RCC 7860 (cell line): Measurements from ENCODE around the gene L3MBTL4.

ENCODE experiments used
- DNase-seq: peaks from one replicate; pipeline ENCODE4 v3.0.0-alpha.2; 2015; ENCODE audit warnings: low spot score
- FAIRE-seq: peaks from 2 replicates; lab custom pipeline; 2012; peaks lifted over from hg19 to GRCh38; lab: Jason Lieb, UNC

Gene L3MBTL4

GRCh38 chr18:5969989-5970403 lies 444.7 kb downstream of the L3MBTL4 start:
- no peak for DNase-seq
- no peak for FAIRE-seq

DNA sequence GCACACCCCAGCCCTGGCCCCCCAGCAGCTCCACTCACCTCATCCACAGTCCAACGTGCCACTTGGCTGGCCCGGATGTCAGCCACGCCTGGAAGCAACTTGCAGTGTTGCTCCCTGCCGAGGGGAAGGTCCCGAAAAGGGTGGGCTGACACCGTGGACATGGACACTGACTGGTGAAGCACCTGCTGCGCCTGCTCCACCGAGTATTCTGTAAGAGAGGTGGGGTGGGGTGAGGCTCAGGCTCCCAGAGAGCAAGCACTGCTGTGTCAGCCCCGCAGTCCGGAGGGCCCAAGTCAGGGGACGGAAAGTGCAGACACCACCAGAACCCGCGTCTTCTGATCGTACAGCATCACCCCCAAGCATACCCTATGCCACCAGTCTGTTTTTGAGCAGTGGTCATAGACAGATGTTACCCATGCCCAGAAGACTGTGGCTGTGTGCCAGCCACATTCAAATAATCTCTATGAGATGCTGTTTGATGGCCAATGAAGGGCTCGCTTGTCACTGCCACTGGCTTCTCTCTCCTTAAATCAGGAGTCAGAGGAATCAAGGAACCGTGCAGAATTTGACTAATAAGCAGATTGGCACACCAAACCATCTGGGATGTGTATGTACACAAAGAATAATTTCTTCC lies 445.2 kb downstream of the L3MBTL4 start:
- FAIRE-seq = no peak

GRCh38 chr18:5967666-5968065 lies 447.0 kb downstream of the L3MBTL4 start:
- DNase-seq (no peak), FAIRE-seq (no peak)

More for the DNA sequence above, 445.2 kb downstream of the L3MBTL4 start:
- no peak for DNase-seq

- no peak for DNase-seq
- no peak for FAIRE-seq
Observed at GRCh38 chr18:5967007-5967406, 447.7 kb downstream of the L3MBTL4 start.

DNA sequence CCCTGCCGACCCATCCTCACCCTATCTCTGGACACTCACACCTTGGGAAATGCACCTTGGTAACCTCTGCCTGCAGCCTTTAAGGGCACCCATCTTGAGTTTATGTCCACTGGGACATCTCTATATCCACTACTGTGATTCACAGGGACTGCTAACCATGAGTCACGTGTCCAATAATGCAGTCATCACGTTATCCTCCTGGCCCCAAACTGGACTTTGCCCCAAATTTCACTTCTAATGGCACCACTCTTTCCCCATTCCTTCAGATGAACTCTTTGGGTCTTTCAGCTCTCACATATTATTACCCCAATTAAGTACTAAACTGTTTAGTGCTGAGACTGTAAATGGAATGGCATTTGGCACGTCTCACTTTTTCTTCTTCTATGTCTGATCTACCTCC lies 448.2 kb downstream of the L3MBTL4 start:
- no peak for DNase-seq
- FAIRE-seq = no peak

DNA sequence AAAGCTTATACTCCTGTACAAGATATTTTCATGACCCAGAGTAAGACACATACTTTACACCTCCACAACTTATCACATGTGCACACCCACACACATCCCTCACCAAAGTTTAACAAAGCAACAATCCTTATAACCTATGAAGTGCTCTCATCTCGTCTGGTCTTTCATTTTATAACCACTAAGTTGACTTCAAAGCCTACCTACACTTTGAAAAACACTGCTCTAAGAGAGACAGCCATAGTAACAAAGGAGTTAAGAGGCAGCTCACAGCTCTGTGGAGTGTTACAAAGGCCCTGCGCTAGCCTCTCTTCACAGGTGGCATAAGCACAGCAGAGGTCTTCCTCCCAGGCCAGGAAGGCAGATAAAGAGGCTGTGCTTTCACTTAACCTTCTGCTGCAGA lies 449.7 kb downstream of the L3MBTL4 start:
- FAIRE-seq = no peak
- no peak for DNase-seq

DNA sequence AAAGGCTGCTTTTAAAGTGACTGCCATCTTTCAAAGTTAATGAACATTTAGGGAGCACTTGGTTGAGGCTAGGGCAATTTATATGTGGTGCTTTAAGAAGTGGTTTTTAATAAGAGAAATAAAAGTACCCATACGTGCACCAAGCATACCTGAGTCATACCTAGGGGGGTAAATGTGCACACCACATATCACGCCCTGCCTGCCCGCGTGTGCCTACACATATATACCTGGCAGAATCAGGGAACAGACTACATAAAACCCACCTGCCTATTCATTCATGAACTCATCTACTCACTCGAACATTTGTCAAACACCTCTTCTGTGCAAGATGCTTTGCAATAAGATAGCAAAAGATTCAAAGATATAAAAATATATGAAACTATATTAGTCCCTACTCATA lies 450.1 kb downstream of the L3MBTL4 start:
- FAIRE-seq (no peak), DNase-seq (no peak)

- FAIRE-seq (no peak), DNase-seq (no peak)
Observed at GRCh38 chr18:5964108-5964507, 450.6 kb downstream of the L3MBTL4 start.

DNA sequence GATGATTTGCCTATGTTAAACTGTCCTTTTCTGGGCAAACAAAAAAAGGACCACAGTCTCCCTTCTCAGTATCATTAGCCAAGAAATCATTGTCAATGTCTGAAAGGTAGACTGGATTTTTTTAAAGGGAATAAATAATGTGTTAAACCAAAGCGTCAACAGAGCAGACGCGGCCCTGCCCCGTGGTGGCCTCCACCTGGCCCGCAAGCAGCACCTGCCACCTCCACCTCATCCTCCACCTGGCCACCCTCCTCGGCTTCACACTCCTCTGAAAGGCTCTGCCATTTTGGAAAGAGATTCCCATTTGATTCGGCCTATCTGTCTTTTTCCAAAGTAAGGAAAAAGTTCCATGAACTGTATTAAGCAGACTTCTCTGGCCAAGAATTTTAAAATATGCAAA lies 451.4 kb downstream of the L3MBTL4 start:
- no peak for FAIRE-seq
- no peak for DNase-seq

DNA sequence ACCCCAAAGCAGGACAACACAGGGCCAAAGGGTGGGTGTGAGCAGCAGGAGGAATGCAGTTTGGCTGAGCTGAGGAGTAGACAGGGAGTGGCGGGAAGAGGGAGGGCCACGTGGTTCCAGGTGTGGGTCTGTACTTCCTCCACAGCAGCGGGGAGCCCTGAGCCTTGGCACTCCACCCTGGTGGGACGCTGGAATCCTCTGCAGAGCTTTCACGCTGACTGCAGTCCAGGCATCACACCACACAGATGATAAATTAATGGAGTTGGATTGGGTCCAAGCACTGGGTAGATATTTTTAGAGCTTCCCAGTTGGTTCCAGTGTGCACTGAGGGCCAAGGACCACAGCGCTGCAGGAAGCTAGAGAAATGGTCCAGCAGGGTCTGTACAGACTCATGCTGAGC lies 452.3 kb downstream of the L3MBTL4 start:
- DNase-seq (no peak), FAIRE-seq (no peak)

GRCh38 chr18:5961828-5962150 lies 452.9 kb downstream of the L3MBTL4 start:
- no peak for FAIRE-seq

DNA sequence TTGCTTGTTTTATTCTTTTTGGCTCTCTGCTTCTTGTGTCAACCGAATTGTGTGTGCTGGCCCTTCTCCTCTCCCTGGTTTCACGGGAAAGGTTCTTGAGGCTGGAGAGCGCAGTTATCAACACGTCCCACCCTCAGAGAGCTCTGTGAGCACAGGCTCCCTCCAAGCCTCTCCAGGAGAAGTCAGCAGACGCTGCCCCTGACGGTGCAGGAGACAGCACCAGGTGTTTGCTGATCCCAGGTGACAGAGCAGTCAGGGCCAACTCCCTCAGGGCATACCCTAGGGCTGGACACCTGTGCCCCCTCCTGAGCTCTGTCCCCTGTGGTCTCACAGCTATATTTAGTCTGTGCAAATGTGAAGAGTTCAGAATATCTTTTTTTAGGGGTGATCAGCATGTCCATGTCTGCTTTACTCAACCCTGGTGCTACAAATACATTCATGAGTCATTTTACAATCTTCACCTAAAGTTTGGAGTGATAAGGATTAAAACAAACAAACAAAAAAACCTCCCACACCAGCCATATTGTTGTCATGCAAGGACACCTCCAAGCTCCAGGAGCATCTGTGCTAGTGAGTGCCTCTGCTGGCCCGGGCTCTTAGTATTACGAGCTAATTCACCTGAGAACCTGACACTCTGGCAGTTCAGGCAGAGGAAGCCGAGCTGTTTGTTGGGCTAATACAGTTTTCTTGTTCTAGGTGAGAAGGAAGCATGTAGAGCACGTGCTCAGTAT lies 453.4 kb downstream of the L3MBTL4 start:
- FAIRE-seq = no peak
- no peak for DNase-seq

More at GRCh38 chr18:5961828-5962150, 452.9 kb downstream of the L3MBTL4 start:
- DNase-seq = no peak

- DNase-seq (no peak), FAIRE-seq (no peak)
Observed at GRCh38 chr18:5958822-5959221, 455.9 kb downstream of the L3MBTL4 start.

GRCh38 chr18:5955861-5956260 lies 458.9 kb downstream of the L3MBTL4 start:
- no peak for FAIRE-seq
- no peak for DNase-seq

- DNase-seq (no peak), FAIRE-seq (no peak)
Observed at GRCh38 chr18:5951515-5952091, 463.1 kb downstream of the L3MBTL4 start.

DNA sequence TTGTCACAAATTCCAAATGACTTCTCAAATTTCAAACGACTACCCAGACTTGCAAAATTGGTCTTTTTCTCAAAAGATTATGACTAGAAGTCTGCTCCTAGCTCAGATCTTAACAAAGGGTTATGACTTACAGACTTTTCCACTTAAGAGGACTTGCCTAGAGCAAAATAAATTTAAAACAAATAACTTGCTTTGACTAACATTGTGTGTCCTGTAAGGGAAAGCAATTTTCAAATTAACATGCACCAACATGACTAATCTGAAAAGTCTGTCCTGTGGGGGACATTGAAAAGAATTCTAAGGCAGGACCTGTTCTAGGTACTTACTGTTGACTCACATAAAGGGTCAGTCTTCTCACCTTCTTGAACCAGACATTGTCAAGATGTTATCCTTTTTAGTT lies 465.9 kb downstream of the L3MBTL4 start:
- FAIRE-seq = no peak
- no peak for DNase-seq

DNA sequence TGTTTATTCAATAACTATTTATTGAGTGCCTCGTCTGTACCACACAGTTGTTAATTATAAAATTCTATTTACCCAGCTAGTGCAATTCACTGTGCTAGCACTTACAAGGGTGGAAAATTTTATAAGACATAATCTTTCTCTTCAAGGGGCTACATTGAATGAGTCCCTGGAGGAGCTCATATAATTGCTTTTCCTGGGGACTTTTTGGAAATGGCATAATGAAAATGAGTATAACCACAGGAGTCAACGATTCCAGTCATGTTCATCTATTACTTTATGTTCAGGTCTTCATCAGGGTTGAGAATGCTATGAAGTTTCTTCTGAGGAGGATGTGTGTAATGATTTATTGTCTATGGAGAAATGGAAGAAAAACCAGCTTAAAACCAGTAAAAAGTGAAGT lies 466.5 kb downstream of the L3MBTL4 start:
- FAIRE-seq (no peak), DNase-seq (no peak)

DNA sequence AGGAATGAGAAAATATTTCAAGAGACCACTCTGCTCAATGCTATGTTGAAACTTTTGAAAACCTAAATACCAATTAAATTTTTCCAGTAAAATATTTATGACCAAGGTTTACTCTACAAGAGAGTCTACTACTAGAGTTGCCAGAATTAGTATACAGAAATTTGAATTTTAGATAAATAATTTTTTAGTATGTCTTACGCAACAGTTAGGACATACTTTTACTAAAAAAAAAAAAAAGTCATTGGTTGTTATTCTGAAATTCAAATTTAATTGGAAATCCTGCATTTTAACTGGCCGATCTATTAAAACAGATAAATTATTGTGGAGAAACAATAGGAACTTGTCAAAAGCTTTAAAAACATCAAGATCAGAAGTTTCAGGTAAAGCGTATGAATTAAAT lies 470.3 kb downstream of the L3MBTL4 start:
- DNase-seq (no peak), FAIRE-seq (no peak)

- DNase-seq (no peak), FAIRE-seq (no peak)
Observed at GRCh38 chr18:5943514-5943913, 471.2 kb downstream of the L3MBTL4 start.

- FAIRE-seq (no peak), DNase-seq (no peak)
Observed at GRCh38 chr18:5942591-5942990, 472.1 kb downstream of the L3MBTL4 start.

DNA sequence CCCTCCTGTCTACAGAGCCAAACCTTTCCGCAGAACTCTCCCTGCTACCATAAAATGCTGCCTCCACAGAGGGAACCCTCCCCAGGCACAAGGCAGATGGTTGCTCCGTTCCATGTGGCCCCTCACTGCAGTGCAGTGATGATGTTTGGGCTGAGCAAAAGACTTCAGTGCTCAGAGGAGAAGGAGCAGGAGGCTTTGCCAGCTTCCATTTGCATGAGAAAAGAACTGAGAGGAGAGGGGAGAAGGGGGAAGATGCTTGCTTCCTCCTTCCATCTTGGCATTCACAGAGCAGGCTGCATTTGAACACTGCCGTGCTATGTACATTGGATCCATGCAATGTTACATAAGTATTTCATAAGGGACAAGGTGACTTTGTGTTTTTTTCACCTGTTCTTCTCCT lies 472.8 kb downstream of the L3MBTL4 start:
- no peak for DNase-seq
- FAIRE-seq = no peak
